ENCODE data around the gene CPA2. TPM values are rescaled to one million over a fixed set of nuclear protein-coding genes. Genes with fewer than 3 reads are reported as not detected.
A peak's percentile ranks its signal among the peaks of the same experiment; 100 is the strongest.

CPA2 gene
- total and polyA plus RNA-seq, 2 experiments from 2014 or later, result 0.39 to 0.71 TPM

GRCh38 chr7:130292682-130293257 lies 26.1 kb downstream of the CPA2 start, which contains the start of gene CPA4:
Gene CPA4 (plus strand): TSS chr7:130293161. CDS start chr7:130293181, 20 bp downstream.
- no peak for TF ChIP-seq CTCF (IDR thresholded peaks at IDR 0.05; ENCODE audit: low read depth, low read length)
- no peaks in the 10 kb centered on the region for H3K36me3 ChIP-seq
- no peak within 1 kb of the TSS for H3K4me3 ChIP-seq
- no peak within 1 kb of the TSS for H3K27ac ChIP-seq
- no peaks in the 10 kb centered on the region for H3K27me3 ChIP-seq
- no peaks in the 10 kb centered on the region for H3K4me1 ChIP-seq (ENCODE audit: low read depth)
- H3K9me3 ChIP-seq (ENCODE audit: low read depth), result no peaks in the 10 kb centered on the region
- DNase-seq (ENCODE audit: low read depth in 1 of 2, low spot score in 1 of 2), result peak in 1 of 2 donors; percentile 74

- no peaks in the 10 kb centered on the region for H3K4me1 ChIP-seq (ENCODE audit: low read depth)
- H3K36me3 ChIP-seq, result no peaks in the 10 kb centered on the region
- no peaks in the 10 kb centered on the region for H3K27me3 ChIP-seq
- H3K27ac ChIP-seq, result no peak overlapping the region
- H3K9me3 ChIP-seq (ENCODE audit: low read depth), result no peaks in the 10 kb centered on the region
- TF ChIP-seq CTCF (IDR thresholded peaks at IDR 0.05; ENCODE audit: low read depth, low read length), result no peak
- DNase-seq (ENCODE audit: low read depth in 1 of 2, low spot score in 1 of 2), result no peak
- H3K4me3 ChIP-seq, result no peak overlapping the region
These were observed 26.9 kb downstream of the CPA2 start for GRCh38 chr7:130293521-130293920.

- H3K4me1 ChIP-seq (ENCODE audit: low read depth), result no peaks in the 10 kb centered on the region
- DNase-seq (ENCODE audit: low read depth in 1 of 2, low spot score in 1 of 2), result no peak
- no peaks in the 10 kb centered on the region for H3K36me3 ChIP-seq
- no peak overlapping the region for H3K27ac ChIP-seq
- no peaks in the 10 kb centered on the region for H3K27me3 ChIP-seq
- no peaks in the 10 kb centered on the region for H3K9me3 ChIP-seq (ENCODE audit: low read depth)
- H3K4me3 ChIP-seq, result no peak overlapping the region
- no peak for TF ChIP-seq CTCF (IDR thresholded peaks at IDR 0.05; ENCODE audit: low read depth, low read length)
These were observed 27.7 kb downstream of the CPA2 start for GRCh38 chr7:130294314-130294713.

GRCh38 chr7:130296221-130296951 lies 29.7 kb downstream of the CPA2 start:
- no peak for TF ChIP-seq CTCF (IDR thresholded peaks at IDR 0.05; ENCODE audit: low read depth, low read length)
- Histone ChIP-seq H3K4me1 (ENCODE audit: low read depth) (no peaks in the 10 kb centered on the region), H3K4me3 (no peak overlapping the region), H3K9me3 (ENCODE audit: low read depth) (no peaks in the 10 kb centered on the region), H3K36me3 (no peaks in the 10 kb centered on the region), H3K27ac (no peak overlapping the region), H3K27me3 (no peaks in the 10 kb centered on the region)
- DNase-seq (ENCODE audit: low read depth in 1 of 2, low spot score in 1 of 2), result no peak

- Histone ChIP-seq H3K36me3 (no peaks in the 10 kb centered on the region), H3K4me1 (ENCODE audit: low read depth) (no peaks in the 10 kb centered on the region), H3K27me3 (no peaks in the 10 kb centered on the region), H3K27ac (no peak overlapping the region), H3K9me3 (ENCODE audit: low read depth) (no peaks in the 10 kb centered on the region), H3K4me3 (no peak overlapping the region)
- no peak for TF ChIP-seq CTCF (IDR thresholded peaks at IDR 0.05; ENCODE audit: low read depth, low read length)
- peak in 1 of 2 donors; percentile 17 for DNase-seq (ENCODE audit: low read depth in 1 of 2, low spot score in 1 of 2)
These were observed 31.2 kb downstream of the CPA2 start for GRCh38 chr7:130297628-130298543.

Data from cardiac muscle cell (in vitro differentiated cells and primary cell).